SU-DHL-6 (cell line): ENCODE data around the gene RNF126.

Source experiments
- CTCF ChIP-seq: fragments of 200-600 bp; sonication (generic); IDR thresholded peaks from one replicate; pipeline ENCODE4 v1.5.1; 2017; ENCODE audit warnings: antibody characterized with exemption, mild to moderate bottlenecking, low read length, moderate library complexity; ENCODE audit not compliant: insufficient read depth, poor library complexity, severe bottlenecking
- EZH2phosphoT487 ChIP-seq: fragments of 200-600 bp; sonication (generic), shearing (Covaris generic); conservative IDR thresholded peaks from 2 replicates; pipeline ENCODE4 v1.6.1; 2018; ENCODE audit warnings: mild to moderate bottlenecking, antibody characterized with exemption, low read length, moderate library complexity, mixed read lengths

- no peak for TF ChIP-seq CTCF
- TF ChIP-seq EZH2phosphoT487: no peak
Measured at GRCh38 chr19:645912-646778, 16.9 kb downstream of the RNF126 start.
